Measurements from ENCODE around the gene ALG5. TPM values are rescaled to one million over a fixed set of nuclear protein-coding genes. Genes with fewer than 3 reads are reported as not detected.

ALG5 gene
- total and polyA plus RNA-seq, 3 donors from 2014 or later: 16.8 to 27.1 (median 18.0) TPM

DNA sequence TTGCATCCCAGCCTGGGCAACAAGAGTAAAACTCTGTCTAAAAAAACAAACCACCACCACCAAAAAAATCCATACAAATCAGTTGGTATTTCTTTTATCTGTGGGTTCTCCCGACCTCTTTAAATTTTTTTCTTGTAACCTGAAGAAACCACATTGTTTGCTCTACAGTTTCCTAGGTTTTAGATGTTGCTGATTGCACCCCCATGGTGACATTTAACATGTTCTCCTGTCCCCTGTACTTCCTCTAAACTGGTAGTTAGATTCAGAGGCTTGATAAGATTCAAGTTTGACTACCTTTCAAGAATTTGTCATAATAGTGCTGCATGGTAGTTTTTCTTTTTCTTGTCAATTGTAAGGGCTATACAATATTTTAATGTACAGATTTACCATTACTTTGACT, 24.0 kb downstream of the ALG5 start:
- H3K4me1 ChIP-seq: no peaks in the 10 kb centered on the region
- no peak for DNase-seq
- no peaks in the 10 kb centered on the region for H3K36me3 ChIP-seq (ENCODE audit: low read depth, missing control alignments)
- intact Hi-C loops (cut with DNase I; ENCODE audit: low total_unique reads): no loop called here
- H3K27me3 ChIP-seq: no peaks in the 10 kb centered on the region
- no peak overlapping the region for H3K4me3 ChIP-seq
- 87 to 88% methylated on average over 1 of the region's 1 CpG for WGBS, 2 donors
- TF ChIP-seq CTCF (IDR thresholded peaks at IDR 0.05): no peak
- TF ChIP-seq POLR2A (IDR thresholded peaks at IDR 0.05): no peak
- H3K27ac ChIP-seq: no peak overlapping the region
- no peaks in the 10 kb centered on the region for H3K9me3 ChIP-seq

GRCh38 chr13:36973621-36974295, 25.4 kb downstream of the ALG5 start:
- no peak for DNase-seq
- H3K27ac ChIP-seq: no peak overlapping the region
- WGBS, 2 donors: 90 to 94% methylated on average over 5 of the region's 5 CpGs
- H3K36me3 ChIP-seq (ENCODE audit: low read depth, missing control alignments): no peaks in the 10 kb centered on the region
- intact Hi-C loops (cut with DNase I; ENCODE audit: low total_unique reads): no loop called here
- H3K4me3 ChIP-seq: no peak overlapping the region
- H3K27me3 ChIP-seq: no peaks in the 10 kb centered on the region
- no peaks in the 10 kb centered on the region for H3K4me1 ChIP-seq
- no peaks in the 10 kb centered on the region for H3K9me3 ChIP-seq
- no peak for TF ChIP-seq CTCF (IDR thresholded peaks at IDR 0.05)

DNA sequence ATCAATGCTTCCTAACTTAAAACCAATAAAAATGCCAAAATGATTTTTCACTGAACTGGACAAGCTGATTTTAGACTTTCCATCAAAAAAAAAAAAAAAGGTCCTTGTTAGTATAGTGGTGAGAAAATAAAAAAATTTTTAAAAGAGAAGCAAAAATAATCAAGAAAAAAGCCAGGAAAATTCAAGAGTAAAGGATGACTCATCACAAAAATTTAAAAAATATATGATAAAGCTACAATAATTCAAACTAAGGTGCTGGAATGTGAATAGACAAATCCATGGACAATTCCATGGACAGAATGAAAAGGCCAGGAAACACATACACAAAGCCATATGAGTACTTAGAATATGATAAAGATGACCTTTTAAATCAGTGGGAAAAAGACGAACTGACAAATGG, 26.1 kb downstream of the ALG5 start:
- H3K9me3 ChIP-seq: no peaks in the 10 kb centered on the region
- H3K36me3 ChIP-seq (ENCODE audit: low read depth, missing control alignments): no peaks in the 10 kb centered on the region
- TF ChIP-seq POLR2A (IDR thresholded peaks at IDR 0.05) (no peak), CTCF (IDR thresholded peaks at IDR 0.05) (no peak)
- H3K27ac ChIP-seq: no peak overlapping the region
- intact Hi-C loops (cut with DNase I; ENCODE audit: low total_unique reads): no loop called here
- H3K27me3 ChIP-seq: no peaks in the 10 kb centered on the region
- WGBS, 2 donors: 90% methylated on average over 1 of the region's 1 CpG
- no peak overlapping the region for H3K4me3 ChIP-seq
- H3K4me1 ChIP-seq: no peaks in the 10 kb centered on the region
- DNase-seq: no peak

GRCh38 chr13:36966404-36966803, 32.7 kb downstream of the ALG5 start:
- intact Hi-C loops (cut with DNase I; ENCODE audit: low total_unique reads): no loop called here
- H3K4me1 ChIP-seq: no peaks in the 10 kb centered on the region
- TF ChIP-seq POLR2A (IDR thresholded peaks at IDR 0.05) (no peak), CTCF (IDR thresholded peaks at IDR 0.05) (no peak)
- no peak overlapping the region for H3K27ac ChIP-seq
- WGBS, 2 donors: 91 to 97% methylated on average over 4 of the region's 4 CpGs
- H3K27me3 ChIP-seq: no peaks in the 10 kb centered on the region
- H3K4me3 ChIP-seq: no peak overlapping the region
- H3K9me3 ChIP-seq: no peaks in the 10 kb centered on the region
- DNase-seq: no peak
- H3K36me3 ChIP-seq (ENCODE audit: low read depth, missing control alignments): no peaks in the 10 kb centered on the region

DNA sequence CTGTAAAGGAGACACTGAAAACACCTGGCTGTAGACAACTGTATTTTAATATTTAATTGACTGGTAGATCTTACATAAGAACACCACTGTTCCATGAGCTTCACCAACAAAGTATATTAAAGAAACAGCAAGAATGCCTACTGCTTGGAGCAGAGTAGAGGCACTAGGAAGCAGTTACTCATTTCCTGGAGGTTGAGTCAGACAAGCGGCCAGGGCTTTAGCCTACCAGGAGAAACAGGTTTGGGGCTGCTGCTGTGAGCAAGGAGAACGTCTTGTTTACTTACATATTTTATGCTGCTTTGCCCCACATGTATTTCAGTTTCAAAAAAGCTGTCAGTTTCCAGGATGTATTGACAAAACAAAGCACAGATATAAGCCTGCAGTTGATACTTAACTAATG, 33.4 kb downstream of the ALG5 start:
- H3K4me1 ChIP-seq: no peaks in the 10 kb centered on the region
- no peak overlapping the region for H3K27ac ChIP-seq
- no peaks in the 10 kb centered on the region for H3K36me3 ChIP-seq (ENCODE audit: low read depth, missing control alignments)
- H3K27me3 ChIP-seq: no peaks in the 10 kb centered on the region
- intact Hi-C loops (cut with DNase I; ENCODE audit: low total_unique reads): no loop called here
- DNase-seq: no peak
- TF ChIP-seq CTCF (IDR thresholded peaks at IDR 0.05): no peak
- no peak for TF ChIP-seq POLR2A (IDR thresholded peaks at IDR 0.05)
- no peak overlapping the region for H3K4me3 ChIP-seq
- WGBS, 2 donors: 79 to 88% methylated on average over 2 of the region's 2 CpGs
- no peaks in the 10 kb centered on the region for H3K9me3 ChIP-seq
